ENCODE measurements around the gene RNU5D-1.
A peak's percentile ranks its signal among the peaks of the same experiment; 100 is the strongest.

RNU5D-1 gene

GRCh38 chr1:44698138-44698537 lies 32.8 kb downstream of the RNU5D-1 start:
- Histone ChIP-seq H3K4me3 (no peak overlapping the region), H3K27ac (no peak overlapping the region), H3K27me3 (no peaks in the 10 kb centered on the region), H3K9me3 (no peaks in the 10 kb centered on the region), H3K4me1 (no peaks in the 10 kb centered on the region), H3K36me3 (no peaks in the 10 kb centered on the region)
- intact Hi-C loops (cut with DNase I; ENCODE audit: low total_unique reads) = no loop called here
- no peak for TF ChIP-seq CTCF (IDR thresholded peaks at IDR 0.05)
- no peak for DNase-seq

- peak in 1 of 2 donors; percentile 34 for DNase-seq
- Histone ChIP-seq H3K27me3 (no peaks in the 10 kb centered on the region), H3K4me3 (no peak overlapping the region), H3K4me1 (no peaks in the 10 kb centered on the region), H3K9me3 (no peaks in the 10 kb centered on the region), H3K36me3 (no peaks in the 10 kb centered on the region), H3K27ac (no peak overlapping the region)
- TF ChIP-seq CTCF (IDR thresholded peaks at IDR 0.05) = no peak
- intact Hi-C loops (cut with DNase I; ENCODE audit: low total_unique reads) = no loop called here
Measured at GRCh38 chr1:44696789-44697345, 34.1 kb downstream of the RNU5D-1 start.

- intact Hi-C loops (cut with DNase I; ENCODE audit: low total_unique reads) = no loop called here
- Histone ChIP-seq H3K9me3 (no peaks in the 10 kb centered on the region), H3K4me1 (no peaks in the 10 kb centered on the region), H3K36me3 (no peaks in the 10 kb centered on the region), H3K27ac (no peak overlapping the region), H3K4me3 (no peak overlapping the region), H3K27me3 (no peaks in the 10 kb centered on the region)
- DNase-seq = no peak
- no peak for TF ChIP-seq CTCF (IDR thresholded peaks at IDR 0.05)
Measured at GRCh38 chr1:44696101-44696500, 34.9 kb downstream of the RNU5D-1 start.

- no peak for TF ChIP-seq CTCF (IDR thresholded peaks at IDR 0.05)
- DNase-seq = no peak
- Histone ChIP-seq H3K27ac (no peak overlapping the region), H3K9me3 (no peaks in the 10 kb centered on the region), H3K4me3 (no peak overlapping the region), H3K4me1 (no peaks in the 10 kb centered on the region), H3K36me3 (no peaks in the 10 kb centered on the region), H3K27me3 (no peaks in the 10 kb centered on the region)
- intact Hi-C loops (cut with DNase I; ENCODE audit: low total_unique reads) = no loop called here
Measured at GRCh38 chr1:44695671-44696070, 35.3 kb downstream of the RNU5D-1 start.

- H3K4me1 ChIP-seq = no peaks in the 10 kb centered on the region
- H3K4me3 ChIP-seq = no peak overlapping the region
- intact Hi-C loops (cut with DNase I; ENCODE audit: low total_unique reads) = no loop called here
Measured at GRCh38 chr1:44694863-44695478, 36.0 kb downstream of the RNU5D-1 start.

More at GRCh38 chr1:44694863-44695478, 36.0 kb downstream of the RNU5D-1 start:
- no peak overlapping the region for H3K27ac ChIP-seq
- no peaks in the 10 kb centered on the region for H3K36me3 ChIP-seq
- DNase-seq = no peak
- TF ChIP-seq CTCF (IDR thresholded peaks at IDR 0.05) = no peak
- H3K9me3 ChIP-seq = no peaks in the 10 kb centered on the region
- H3K27me3 ChIP-seq = peaks cover 0 to 2% of the 10 kb centered on the region in 2 donors
